Fibroblast of lung (primary cell): ENCODE data around the gene STRN3. TPM values are rescaled to one million over a fixed set of nuclear protein-coding genes. Genes with fewer than 3 reads are reported as not detected.

ENCODE experiments used
- DNase-seq, 2 donors: peaks; one replicate each; pipeline versions ENCODE4 v3.0.0 to v3.0.0-alpha.2; 2010; ENCODE audit warnings: low read depth in 2 of 2
- H2AFZ ChIP-seq: 2 replicates; pipeline ENCODE4 v1.5.1; 2012; ENCODE audit warnings: low read length, control low read depth, inconsistent platforms
- H3K27ac ChIP-seq: 2 replicates; pipeline ENCODE4 v1.5.1; 2011; ENCODE audit warnings: low read length, control low read depth; ENCODE audit not compliant: insufficient read depth
- H3K27me3 ChIP-seq: 2 replicates; pipeline ENCODE4 v1.5.1; 2011; ENCODE audit warnings: mild to moderate bottlenecking, low read length; ENCODE audit not compliant: control insufficient read depth, insufficient read depth
- H3K36me3 ChIP-seq: 2 replicates; pipeline ENCODE4 v1.5.1; 2011; ENCODE audit warnings: low read length; ENCODE audit not compliant: control insufficient read depth, insufficient read depth
- H3K4me1 ChIP-seq: 2 replicates; pipeline ENCODE4 v1.5.1; 2011; ENCODE audit warnings: low read length; ENCODE audit not compliant: control insufficient read depth, insufficient read depth; ENCODE audit errors: extremely low read depth
- H3K4me2 ChIP-seq: 2 replicates; pipeline ENCODE4 v1.5.1; 2011; ENCODE audit warnings: low read length, control low read depth; ENCODE audit not compliant: insufficient read depth; ENCODE audit errors: extremely low read depth
- H3K4me3 ChIP-seq, 4 experiments: fragments of 200-600 bp in 1 of 4; sonication (generic) in 1 of 4; replicated peaks in 1 of 4; 2 replicates each; pipeline ENCODE4 v1.5.1; 2011 to 2016; ENCODE audit warnings: low read length in 4 of 4, low read depth in 3 of 4, mild to moderate bottlenecking in 3 of 4, control low read depth in 2 of 4, inconsistent platforms in 1 of 4, mixed read lengths in 1 of 4; ENCODE audit not compliant: insufficient read depth in 1 of 4; ENCODE audit errors: control extremely low read depth in 1 of 4
- H3K79me2 ChIP-seq: 2 replicates; pipeline ENCODE4 v1.5.1; 2012; ENCODE audit warnings: mild to moderate bottlenecking, low read length, inconsistent platforms; ENCODE audit not compliant: control insufficient read depth, insufficient read depth
- H3K9ac ChIP-seq: 2 replicates; pipeline ENCODE4 v1.5.1; 2011; ENCODE audit warnings: mild to moderate bottlenecking, low read length, control low read depth; ENCODE audit not compliant: insufficient read depth
- H3K9me3 ChIP-seq: 2 replicates; pipeline ENCODE4 v1.5.1; 2012; ENCODE audit warnings: low read depth, low read length; ENCODE audit not compliant: control insufficient read depth, insufficient read depth
- H4K20me1 ChIP-seq: 2 replicates; pipeline ENCODE4 v1.5.1; 2011; ENCODE audit warnings: low read length; ENCODE audit not compliant: control insufficient read depth, insufficient read depth; ENCODE audit errors: extremely low read depth
- CTCF ChIP-seq, 2 donors: IDR thresholded peaks in 1 of 2; conservative IDR thresholded peaks in 1 of 2; 1 replicate in 1 of 2; 2 replicates in 1 of 2; pipeline ENCODE4 v1.5.1; 2011 to 2012; ENCODE audit warnings: low read length in 2 of 2, control low read depth in 1 of 2, inconsistent platforms in 1 of 2, low read depth in 1 of 2, mild to moderate bottlenecking in 1 of 2
- EZH2 ChIP-seq: IDR thresholded peaks from 2 replicates; pipeline ENCODE4 v1.5.1; 2012; ENCODE audit warnings: low read length, control low read depth, mild to moderate bottlenecking; ENCODE audit errors: missing control alignments
- polyA plus RNA-seq, 2 donors: library from polyadenylated mRNA; depleted of rRNA in 1 of 2; stranded (reverse) in 1 of 2; unstranded in 1 of 2; fragments of >200 nt; gene quantifications; 2 replicates each; pipeline ENCODE4 v1.2.1, GENCODE V29; 2011 to 2012; ENCODE audit warnings: missing spikeins in 1 of 2
- total RNA-seq: library from RNA; depleted of rRNA; stranded (reverse); fragments of >200 nt; gene quantifications from 2 replicates; pipeline ENCODE4 v1.2.1, GENCODE V29; 2014

The STRN3 gene
- total and polyA plus RNA-seq, 2 donors (not counting 1 experiment from before 2014, with no cell fraction given) = 42.0 to 88.2 TPM

- Histone ChIP-seq H3K4me1 (no peaks in the 10 kb centered on the region), H3K4me3 (no peak overlapping the region), H3K79me2 (no peaks in the 10 kb centered on the region), H3K9ac (no peak overlapping the region), H3K4me2 (no peak overlapping the region), H3K27ac (no peak overlapping the region), H2AFZ (no peak overlapping the region), H3K27me3 (no peaks in the 10 kb centered on the region), H4K20me1 (no peaks in the 10 kb centered on the region), H3K36me3 (no peaks in the 10 kb centered on the region), H3K9me3 (no peaks in the 10 kb centered on the region)
- DNase-seq = no peak
- no peak for TF ChIP-seq CTCF (conservative IDR thresholded peaks at IDR 0.05 in 1 of 2, IDR thresholded peaks at IDR 0.05 in 1 of 2; ENCODE audit: low read depth in 1 of 2, low read length in 2 of 2)
- TF ChIP-seq EZH2 = no peak
These were observed 24.8 kb upstream of the STRN3 start for GRCh38 chr14:31051023-31051422.

GRCh38 chr14:31047503-31047902 is 21.3 kb upstream of the STRN3 start:
- no peak overlapping the region for H2AFZ ChIP-seq
- H4K20me1 ChIP-seq = no peaks in the 10 kb centered on the region
- H3K4me2 ChIP-seq = no peak overlapping the region
- no peaks in the 10 kb centered on the region for H3K36me3 ChIP-seq
- H3K4me1 ChIP-seq = no peaks in the 10 kb centered on the region
- no peak overlapping the region for H3K27ac ChIP-seq
- H3K27me3 ChIP-seq = no peaks in the 10 kb centered on the region
- no peak for DNase-seq
- H3K4me3 ChIP-seq = no peak overlapping the region
- no peaks in the 10 kb centered on the region for H3K79me2 ChIP-seq
- TF ChIP-seq EZH2 (no peak), CTCF (conservative IDR thresholded peaks at IDR 0.05 in 1 of 2, IDR thresholded peaks at IDR 0.05 in 1 of 2; ENCODE audit: low read depth in 1 of 2, low read length in 2 of 2) (no peak)
- H3K9me3 ChIP-seq = no peaks in the 10 kb centered on the region
- H3K9ac ChIP-seq = no peak overlapping the region

- Histone ChIP-seq H3K4me3 (no peak overlapping the region), H3K36me3 (no peaks in the 10 kb centered on the region), H3K4me2 (no peak overlapping the region), H3K4me1 (no peaks in the 10 kb centered on the region), H3K27ac (no peak overlapping the region), H2AFZ (no peak overlapping the region), H3K9me3 (no peaks in the 10 kb centered on the region), H3K9ac (no peak overlapping the region), H3K79me2 (no peaks in the 10 kb centered on the region), H4K20me1 (no peaks in the 10 kb centered on the region), H3K27me3 (no peaks in the 10 kb centered on the region)
- no peak for DNase-seq
- TF ChIP-seq EZH2 (no peak), CTCF (conservative IDR thresholded peaks at IDR 0.05 in 1 of 2, IDR thresholded peaks at IDR 0.05 in 1 of 2; ENCODE audit: low read depth in 1 of 2, low read length in 2 of 2) (no peak)
These were observed 19.4 kb upstream of the STRN3 start for GRCh38 chr14:31045501-31046080.
